Parathyroid adenoma (tissue), 2 donors: ENCODE measurements around the gene CNNM4.

Experiments used
- H2AFZ ChIP-seq: fragments of 300-600 bp; sonication (generic); one replicate; pipeline ENCODE4 v1.7.0; 2017; ENCODE audit warnings: antibody characterized with exemption, mild to moderate bottlenecking
- H3K27ac ChIP-seq: fragments of 300-600 bp; sonication (generic); one replicate; pipeline ENCODE4 v1.7.0; 2017
- H3K27me3 ChIP-seq: fragments of 300-600 bp; sonication (generic); one replicate; pipeline ENCODE4 v1.7.0; 2017; ENCODE audit warnings: low read length; ENCODE audit not compliant: control insufficient read depth, insufficient read depth
- H3K36me3 ChIP-seq: fragments of 300-600 bp; sonication (generic); one replicate; pipeline ENCODE4 v1.7.0; 2017; ENCODE audit warnings: low read length; ENCODE audit not compliant: control insufficient read depth, insufficient read depth
- H3K4me1 ChIP-seq: fragments of 300-600 bp; sonication (generic); one replicate; pipeline ENCODE4 v1.7.0; 2017; ENCODE audit warnings: control low read depth
- H3K4me2 ChIP-seq: fragments of 300-600 bp; sonication (generic); one replicate; pipeline ENCODE4 v1.7.0; 2017; ENCODE audit warnings: low read length
- H3K4me3 ChIP-seq: fragments of 300-600 bp; sonication (generic); one replicate; pipeline ENCODE4 v1.7.0; 2017; ENCODE audit warnings: low read depth, low read length
- H3K79me2 ChIP-seq: fragments of 300-600 bp; sonication (generic); one replicate; pipeline ENCODE4 v1.7.0; 2017; ENCODE audit warnings: control low read depth
- H3K9ac ChIP-seq: fragments of 300-600 bp; sonication (generic); one replicate; pipeline ENCODE4 v1.7.0; 2017; ENCODE audit warnings: mild to moderate bottlenecking
- H3K9me3 ChIP-seq: fragments of 300-600 bp; sonication (generic); one replicate; pipeline ENCODE4 v1.7.0; 2017; ENCODE audit warnings: low read length; ENCODE audit not compliant: control insufficient read depth
- TF ChIP-seq, protein P1 (sequence below): fragments of 300-600 bp; sonication (generic); IDR thresholded peaks from one replicate; pipeline ENCODE4 v1.7.0; 2017; ENCODE audit warnings: antibody characterized with exemption, mild to moderate bottlenecking
- donor health status: primary hyperparathyroidism.

Gene CNNM4

DNA sequence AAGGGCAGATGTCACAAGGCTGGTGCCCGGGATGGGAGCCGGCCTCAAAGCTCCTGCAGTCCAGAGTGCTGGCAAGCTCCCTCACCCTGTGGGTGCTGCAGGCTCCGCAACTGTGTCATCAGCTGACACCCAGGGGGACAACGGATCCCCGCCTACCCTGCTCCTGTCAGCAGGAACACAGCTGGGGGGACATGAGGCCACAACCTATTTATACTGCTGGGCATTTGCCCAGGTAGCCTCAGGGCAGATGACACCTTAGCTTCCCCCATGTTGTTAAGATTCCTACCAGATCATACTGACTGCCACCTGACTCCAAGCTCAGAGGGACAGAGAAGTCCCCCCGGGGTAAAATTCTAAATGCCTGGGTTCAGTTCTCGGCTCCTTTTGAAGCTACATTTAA lies 81.9 kb downstream of the CNNM4 start:
- H3K79me2 ChIP-seq, result no peaks in the 10 kb centered on the region
- peak overlapping the region; percentile 54 for H2AFZ ChIP-seq
- H3K9ac ChIP-seq, result no peak overlapping the region
- H3K27me3 ChIP-seq, result no peaks in the 10 kb centered on the region
- H3K4me2 ChIP-seq, result peak overlapping the region; percentile 49
- peaks cover 19% of the 10 kb centered on the region for H3K4me1 ChIP-seq
- peak overlapping the region; percentile 49 for H3K27ac ChIP-seq
- no peaks in the 10 kb centered on the region for H3K36me3 ChIP-seq
- TF ChIP-seq, protein P1, sequence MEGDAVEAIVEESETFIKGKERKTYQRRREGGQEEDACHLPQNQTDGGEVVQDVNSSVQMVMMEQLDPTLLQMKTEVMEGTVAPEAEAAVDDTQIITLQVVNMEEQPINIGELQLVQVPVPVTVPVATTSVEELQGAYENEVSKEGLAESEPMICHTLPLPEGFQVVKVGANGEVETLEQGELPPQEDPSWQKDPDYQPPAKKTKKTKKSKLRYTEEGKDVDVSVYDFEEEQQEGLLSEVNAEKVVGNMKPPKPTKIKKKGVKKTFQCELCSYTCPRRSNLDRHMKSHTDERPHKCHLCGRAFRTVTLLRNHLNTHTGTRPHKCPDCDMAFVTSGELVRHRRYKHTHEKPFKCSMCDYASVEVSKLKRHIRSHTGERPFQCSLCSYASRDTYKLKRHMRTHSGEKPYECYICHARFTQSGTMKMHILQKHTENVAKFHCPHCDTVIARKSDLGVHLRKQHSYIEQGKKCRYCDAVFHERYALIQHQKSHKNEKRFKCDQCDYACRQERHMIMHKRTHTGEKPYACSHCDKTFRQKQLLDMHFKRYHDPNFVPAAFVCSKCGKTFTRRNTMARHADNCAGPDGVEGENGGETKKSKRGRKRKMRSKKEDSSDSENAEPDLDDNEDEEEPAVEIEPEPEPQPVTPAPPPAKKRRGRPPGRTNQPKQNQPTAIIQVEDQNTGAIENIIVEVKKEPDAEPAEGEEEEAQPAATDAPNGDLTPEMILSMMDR, result no peak
- H3K4me3 ChIP-seq, result no peak overlapping the region
- no peaks in the 10 kb centered on the region for H3K9me3 ChIP-seq

DNA sequence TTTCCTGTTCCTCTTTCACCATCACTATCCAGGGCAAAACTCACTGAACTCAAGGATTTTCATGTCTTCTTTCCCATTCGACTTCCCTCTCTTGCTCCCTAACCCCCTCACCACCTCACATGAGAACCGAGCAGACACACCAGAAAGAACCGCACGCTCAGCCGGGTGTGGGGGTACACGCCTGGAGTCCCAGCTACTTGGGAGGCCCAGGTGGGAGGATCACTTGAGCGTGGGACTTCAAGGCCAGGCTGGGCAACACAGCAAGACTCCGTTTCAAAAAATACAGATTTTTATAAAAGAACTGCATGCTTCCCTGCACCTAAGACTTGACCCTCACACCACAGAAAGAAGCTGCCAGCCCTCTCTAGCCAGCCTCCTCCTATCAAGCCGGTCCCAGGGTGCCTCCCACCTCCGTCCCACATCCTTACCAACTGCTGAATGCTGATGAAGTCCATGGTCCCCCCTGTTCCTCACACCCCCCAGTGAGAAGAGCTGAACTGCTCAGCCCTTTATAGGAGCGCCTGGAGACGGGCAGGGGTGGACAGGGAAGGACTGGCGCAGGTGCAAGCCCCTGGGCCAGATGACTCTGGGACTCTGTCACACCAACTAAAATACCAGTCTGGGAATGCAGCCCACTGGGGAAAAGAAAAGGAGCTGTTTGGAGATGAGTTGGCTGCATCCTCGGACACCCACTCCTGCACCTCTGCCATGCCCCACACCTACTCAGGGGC lies 83.0 kb downstream of the CNNM4 start, which contains the start of gene ANKRD23:
ANKRD23 (minus strand) TSS at position 484 of the 731 bp plus-strand sequence; CDS start at position 455, 29 bp downstream.
- Histone ChIP-seq H3K9ac (no peak within 1 kb of the TSS), H3K4me1 (peaks cover 19% of the 10 kb centered on the region), H3K4me2 (no peak within 1 kb of the TSS), H3K36me3 (no peaks in the 10 kb centered on the region), H3K27me3 (no peaks in the 10 kb centered on the region), H3K79me2 (no peaks in the 10 kb centered on the region), H3K9me3 (no peaks in the 10 kb centered on the region), H3K27ac (peak within 1 kb of the TSS; percentile 49), H3K4me3 (no peak within 1 kb of the TSS), H2AFZ (no peak within 1 kb of the TSS)
- TF ChIP-seq, protein P1, result no peak

- Histone ChIP-seq H3K4me2 (no peak overlapping the region), H3K36me3 (no peaks in the 10 kb centered on the region), H3K9ac (no peak overlapping the region), H3K27ac (no peak overlapping the region), H3K4me1 (peaks cover 12% of the 10 kb centered on the region), H3K79me2 (no peaks in the 10 kb centered on the region), H2AFZ (no peak overlapping the region), H3K9me3 (no peaks in the 10 kb centered on the region), H3K4me3 (no peak overlapping the region), H3K27me3 (no peaks in the 10 kb centered on the region)
- TF ChIP-seq, protein P1, result no peak
Measured at GRCh38 chr2:96844405-96844808, 83.7 kb downstream of the CNNM4 start.

GRCh38 chr2:96846825-96847224 lies 86.1 kb downstream of the CNNM4 start:
- no peaks in the 10 kb centered on the region for H3K36me3 ChIP-seq
- H3K4me2 ChIP-seq, result no peak overlapping the region
- H3K4me1 ChIP-seq, result peaks cover 8% of the 10 kb centered on the region
- no peak overlapping the region for H3K4me3 ChIP-seq
- H3K27me3 ChIP-seq, result no peaks in the 10 kb centered on the region
- H3K79me2 ChIP-seq, result no peaks in the 10 kb centered on the region
- H3K27ac ChIP-seq, result no peak overlapping the region
- H3K9ac ChIP-seq, result no peak overlapping the region
- H3K9me3 ChIP-seq, result no peaks in the 10 kb centered on the region
- no peak overlapping the region for H2AFZ ChIP-seq
- TF ChIP-seq, protein P1, result no peak

GRCh38 chr2:96847586-96847985 lies 86.9 kb downstream of the CNNM4 start:
- H3K4me1 ChIP-seq, result peaks cover 4% of the 10 kb centered on the region
- no peaks in the 10 kb centered on the region for H3K36me3 ChIP-seq
- H3K79me2 ChIP-seq, result no peaks in the 10 kb centered on the region
- TF ChIP-seq, protein P1, result no peak
- no peak overlapping the region for H3K9ac ChIP-seq
- no peak overlapping the region for H3K4me3 ChIP-seq
- no peaks in the 10 kb centered on the region for H3K9me3 ChIP-seq
- no peak overlapping the region for H3K27ac ChIP-seq
- H3K4me2 ChIP-seq, result no peak overlapping the region
- H2AFZ ChIP-seq, result no peak overlapping the region
- H3K27me3 ChIP-seq, result no peaks in the 10 kb centered on the region
